ENCODE data around the gene SNCG.
"Not testable (repeated sequence)": the region's sequence is repeated elsewhere in the genome, so short reads cannot be mapped to it uniquely, and the experiment has no call there.

Gene SNCG

DNA sequence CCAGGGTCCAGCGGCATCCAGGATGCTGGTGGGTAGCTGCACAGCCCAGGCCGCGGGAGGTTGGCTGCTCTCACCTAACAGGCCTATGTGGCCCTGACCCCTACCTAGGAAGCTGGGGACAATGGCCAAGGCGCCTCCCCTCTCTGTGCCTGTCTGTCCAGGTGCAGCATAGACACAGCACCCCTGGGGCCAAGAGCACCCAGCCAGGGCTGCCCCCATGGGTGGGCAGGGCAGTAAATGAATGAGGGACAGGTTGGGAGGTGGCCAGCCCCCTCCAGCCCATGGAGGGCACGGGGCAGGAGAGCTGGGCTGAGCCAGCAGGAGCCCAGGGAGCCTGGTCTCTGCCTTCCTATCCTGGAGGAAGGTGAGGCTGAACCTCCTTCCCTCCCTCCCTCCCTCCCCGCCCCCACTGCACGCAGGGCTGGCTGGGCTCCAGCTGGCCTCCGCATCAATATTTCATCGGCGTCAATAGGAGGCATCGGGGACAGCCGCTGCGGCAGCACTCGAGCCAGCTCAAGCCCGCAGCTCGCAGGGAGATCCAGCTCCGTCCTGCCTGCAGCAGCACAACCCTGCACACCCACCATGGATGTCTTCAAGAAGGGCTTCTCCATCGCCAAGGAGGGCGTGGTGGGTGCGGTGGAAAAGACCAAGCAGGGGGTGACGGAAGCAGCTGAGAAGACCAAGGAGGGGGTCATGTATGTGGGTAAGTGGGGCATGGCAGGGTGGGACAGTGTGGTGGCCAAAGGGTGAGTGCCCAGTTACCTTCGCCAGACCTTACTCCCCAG is at the start of gene SNCG:
SNCG (plus strand) TSS at position 484 of the 785 bp plus-strand sequence; CDS start at position 583, 99 bp downstream.
- H2AFZ ChIP-seq (ENCODE audit: low read depth, low read length) = no peak within 1 kb of the TSS
- no peaks in the 10 kb centered on the region for H3K9me3 ChIP-seq (ENCODE audit: low read length)
- H3K27me3 ChIP-seq (ENCODE audit: insufficient read depth, low read length) = no peaks in the 10 kb centered on the region
- H3K4me3 ChIP-seq (ENCODE audit: low read length) = no peak within 1 kb of the TSS
- H3K36me3 ChIP-seq (ENCODE audit: insufficient read depth, low read length) = no peaks in the 10 kb centered on the region
- H3K4me1 ChIP-seq (ENCODE audit: insufficient read depth, low read length) = peaks cover 32% of the 10 kb centered on the region

DNA sequence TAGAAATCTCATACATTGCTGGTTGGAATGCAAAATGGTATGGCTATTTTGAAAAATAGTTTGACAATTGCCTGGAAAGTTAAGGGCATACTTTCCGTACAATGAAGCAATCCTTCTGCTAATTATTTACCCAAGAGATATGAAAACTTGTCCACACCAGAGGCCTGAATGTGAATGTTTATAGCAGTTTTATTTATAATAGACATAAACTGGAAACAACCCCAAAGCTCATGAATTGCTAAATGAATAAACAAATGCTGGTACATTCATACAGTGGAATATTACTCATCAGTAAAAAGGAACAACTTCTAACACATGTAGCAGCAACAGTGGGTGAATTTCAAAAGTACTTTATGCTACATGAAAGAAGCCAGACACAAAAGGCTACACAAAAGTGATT is 43.7 kb upstream of the SNCG start:
- Histone ChIP-seq H3K4me1 (ENCODE audit: insufficient read depth, low read length) (no peaks in the 10 kb centered on the region), H2AFZ (ENCODE audit: low read depth, low read length) (no peak overlapping the region), H3K9me3 (ENCODE audit: low read length) (no peaks in the 10 kb centered on the region), H3K4me3 (ENCODE audit: low read length) (no peak overlapping the region), H3K36me3 (ENCODE audit: insufficient read depth, low read length) (peaks cover 60% of the 10 kb centered on the region), H3K27me3 (ENCODE audit: insufficient read depth, low read length) (no peaks in the 10 kb centered on the region)

GRCh38 chr10:86918022-86918471 is 40.4 kb upstream of the SNCG start:
- Histone ChIP-seq H3K36me3 (ENCODE audit: insufficient read depth, low read length) (peaks cover 82% of the 10 kb centered on the region), H3K4me1 (ENCODE audit: insufficient read depth, low read length) (no peaks in the 10 kb centered on the region)

DNA sequence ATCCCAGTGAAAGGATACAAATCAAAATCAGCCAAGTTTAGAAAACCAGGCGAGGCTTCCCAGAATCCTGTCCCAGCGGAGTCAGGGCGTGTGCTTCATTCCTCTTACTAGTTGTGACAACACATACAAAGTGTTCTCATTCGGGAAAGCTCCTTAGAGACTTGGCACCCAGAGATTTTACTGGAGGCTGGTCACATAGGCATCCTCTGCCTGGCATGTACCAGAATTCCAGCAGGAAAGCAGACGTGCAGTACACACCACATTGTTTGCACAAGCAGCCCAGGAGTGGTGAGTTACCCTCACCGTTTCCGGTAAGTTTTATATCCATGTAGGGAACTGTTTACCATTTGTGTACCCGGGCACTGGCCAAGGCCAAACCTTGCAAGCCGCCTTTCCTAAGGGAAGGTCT is 35.8 kb upstream of the SNCG start:
- Histone ChIP-seq H2AFZ (ENCODE audit: low read depth, low read length) (no peak overlapping the region), H3K4me1 (ENCODE audit: insufficient read depth, low read length) (no peaks in the 10 kb centered on the region), H3K9me3 (ENCODE audit: low read length) (no peaks in the 10 kb centered on the region), H3K4me3 (ENCODE audit: low read length) (no peak overlapping the region), H3K27me3 (ENCODE audit: insufficient read depth, low read length) (no peaks in the 10 kb centered on the region), H3K36me3 (ENCODE audit: insufficient read depth, low read length) (peaks cover 61% of the 10 kb centered on the region)

More at GRCh38 chr10:86918022-86918471, 40.4 kb upstream of the SNCG start:
- H3K9me3 ChIP-seq (ENCODE audit: low read length) = no peaks in the 10 kb centered on the region
- H3K4me3 ChIP-seq (ENCODE audit: low read length) = no peak overlapping the region
- no peak overlapping the region for H2AFZ ChIP-seq (ENCODE audit: low read depth, low read length)
- H3K27me3 ChIP-seq (ENCODE audit: insufficient read depth, low read length) = no peaks in the 10 kb centered on the region

DNA sequence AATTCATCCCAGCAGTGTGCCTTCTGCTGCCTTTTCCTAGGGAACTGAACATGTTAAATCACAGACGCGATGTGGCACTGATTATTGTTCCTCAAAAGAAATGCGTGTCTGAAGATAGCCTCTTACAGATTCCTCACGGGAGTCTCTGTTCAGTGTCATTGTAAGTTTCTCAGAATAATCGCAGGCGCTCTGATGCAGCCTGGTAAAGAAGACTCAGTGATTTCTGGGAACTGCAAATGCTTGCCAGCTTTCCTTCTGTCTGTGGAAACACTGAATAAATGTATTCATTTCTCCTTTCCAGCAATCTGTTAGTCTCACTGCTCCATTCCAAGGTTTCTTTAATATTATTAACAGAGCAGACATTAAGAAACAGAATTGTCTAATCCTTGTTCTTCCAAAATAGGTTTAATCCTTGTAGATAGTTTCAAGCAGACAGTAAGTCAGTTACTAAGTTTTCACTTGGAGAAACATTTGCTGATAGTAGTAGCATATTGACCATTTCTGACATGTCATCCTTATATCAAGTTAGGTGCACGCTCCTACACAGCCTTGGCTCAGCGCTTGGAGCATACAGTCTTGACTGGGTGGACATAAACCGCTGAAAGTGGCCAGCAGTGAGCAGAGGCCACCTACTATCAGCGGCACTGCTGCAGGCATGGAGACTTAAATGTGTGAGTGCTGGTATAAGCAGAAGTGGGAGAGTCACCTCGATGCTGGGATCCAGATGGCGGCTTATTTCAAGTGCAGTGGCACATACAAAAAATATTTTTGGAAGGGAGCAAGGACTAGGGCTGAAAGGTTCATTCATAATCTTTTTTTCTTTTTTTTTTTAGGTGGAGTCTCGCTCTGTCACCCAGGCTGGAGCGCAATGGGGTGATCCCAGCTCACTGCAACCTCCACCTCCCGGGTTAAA is 28.7 kb upstream of the SNCG start:
- Histone ChIP-seq H3K36me3 (ENCODE audit: insufficient read depth, low read length) (peaks cover 22% of the 10 kb centered on the region), H3K27me3 (ENCODE audit: insufficient read depth, low read length) (no peaks in the 10 kb centered on the region), H3K4me3 (ENCODE audit: low read length) (no peak overlapping the region), H2AFZ (ENCODE audit: low read depth, low read length) (no peak overlapping the region), H3K9me3 (ENCODE audit: low read length) (no peaks in the 10 kb centered on the region), H3K4me1 (ENCODE audit: insufficient read depth, low read length) (peaks cover 2% of the 10 kb centered on the region)

DNA sequence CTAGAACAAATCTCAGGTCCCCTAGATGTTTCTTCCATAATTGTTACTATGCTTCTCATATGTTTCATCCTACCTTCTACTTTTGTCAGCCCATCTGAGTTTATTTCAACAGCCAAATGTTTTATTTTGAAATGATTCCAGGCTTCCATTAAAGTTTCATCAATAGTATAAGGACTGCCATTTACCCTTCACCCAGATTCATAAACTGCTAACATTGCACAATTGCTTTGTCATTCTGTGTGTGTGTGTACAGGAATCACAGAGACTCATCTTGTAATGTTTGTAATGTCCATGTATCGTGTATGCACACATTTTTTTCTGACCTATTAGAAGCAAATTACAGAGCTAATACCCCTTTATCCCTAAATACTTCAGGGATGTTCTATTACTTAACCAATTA is 26.5 kb upstream of the SNCG start:
- peaks cover 2% of the 10 kb centered on the region for H3K4me1 ChIP-seq (ENCODE audit: insufficient read depth, low read length)

GRCh38 chr10:86932674-86933073 is 25.7 kb upstream of the SNCG start:
- Histone ChIP-seq H3K9me3 (ENCODE audit: low read length) (no peaks in the 10 kb centered on the region), H3K36me3 (ENCODE audit: insufficient read depth, low read length) (peaks cover 10% of the 10 kb centered on the region), H3K4me3 (ENCODE audit: low read length) (no peak overlapping the region)

More for the DNA sequence above, 26.5 kb upstream of the SNCG start:
- Histone ChIP-seq H3K4me3 (ENCODE audit: low read length) (no peak overlapping the region), H3K36me3 (ENCODE audit: insufficient read depth, low read length) (peaks cover 15% of the 10 kb centered on the region), H2AFZ (ENCODE audit: low read depth, low read length) (no peak overlapping the region), H3K9me3 (ENCODE audit: low read length) (no peaks in the 10 kb centered on the region), H3K27me3 (ENCODE audit: insufficient read depth, low read length) (no peaks in the 10 kb centered on the region)

GRCh38 chr10:86934162-86934711 is 24.2 kb upstream of the SNCG start:
- not testable (repeated sequence) for H3K36me3 ChIP-seq (ENCODE audit: insufficient read depth, low read length); H3K4me1 ChIP-seq (ENCODE audit: insufficient read depth, low read length); H3K27me3 ChIP-seq (ENCODE audit: insufficient read depth, low read length); H3K4me3 ChIP-seq (ENCODE audit: low read length); H3K9me3 ChIP-seq (ENCODE audit: low read length); H2AFZ ChIP-seq (ENCODE audit: low read depth, low read length)

More at GRCh38 chr10:86932674-86933073, 25.7 kb upstream of the SNCG start:
- Histone ChIP-seq H3K4me1 (ENCODE audit: insufficient read depth, low read length) (peaks cover 2% of the 10 kb centered on the region), H2AFZ (ENCODE audit: low read depth, low read length) (no peak overlapping the region), H3K27me3 (ENCODE audit: insufficient read depth, low read length) (no peaks in the 10 kb centered on the region)

GRCh38 chr10:86936661-86937501 is 21.5 kb upstream of the SNCG start:
- H3K36me3 ChIP-seq (ENCODE audit: insufficient read depth, low read length) = no peaks in the 10 kb centered on the region
- H3K9me3 ChIP-seq (ENCODE audit: low read length) = no peaks in the 10 kb centered on the region
- H3K4me1 ChIP-seq (ENCODE audit: insufficient read depth, low read length) = peaks cover 2% of the 10 kb centered on the region
- H3K4me3 ChIP-seq (ENCODE audit: low read length) = no peak overlapping the region
- H3K27me3 ChIP-seq (ENCODE audit: insufficient read depth, low read length) = no peaks in the 10 kb centered on the region
- H2AFZ ChIP-seq (ENCODE audit: low read depth, low read length) = no peak overlapping the region

GRCh38 chr10:86937502-86938154 is 20.8 kb upstream of the SNCG start:
- no peaks in the 10 kb centered on the region for H3K9me3 ChIP-seq (ENCODE audit: low read length)
- no peak overlapping the region for H2AFZ ChIP-seq (ENCODE audit: low read depth, low read length)
- H3K36me3 ChIP-seq (ENCODE audit: insufficient read depth, low read length) = no peaks in the 10 kb centered on the region
- no peaks in the 10 kb centered on the region for H3K27me3 ChIP-seq (ENCODE audit: insufficient read depth, low read length)
- H3K4me1 ChIP-seq (ENCODE audit: insufficient read depth, low read length) = peaks cover 2% of the 10 kb centered on the region
- no peak overlapping the region for H3K4me3 ChIP-seq (ENCODE audit: low read length)

DNA sequence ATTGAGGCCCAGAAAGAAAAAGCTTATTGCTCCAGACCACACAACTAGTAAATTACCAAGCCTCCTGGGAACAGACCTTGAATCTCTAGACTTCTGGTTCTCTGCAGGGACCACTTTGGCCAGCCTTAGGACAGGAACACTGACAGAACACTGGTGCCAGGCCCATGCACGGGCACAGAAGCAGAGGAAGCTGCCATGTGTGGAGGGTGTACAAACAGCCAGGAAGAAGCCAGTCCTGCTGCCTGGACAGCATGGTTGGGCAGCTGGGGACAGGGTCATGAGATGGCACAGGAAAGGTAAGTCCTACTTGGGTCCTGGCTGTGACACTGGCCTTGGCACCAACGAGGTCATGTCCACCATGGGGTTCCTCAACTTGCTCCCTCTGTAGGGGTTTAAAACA is 20.1 kb upstream of the SNCG start:
- Histone ChIP-seq H2AFZ (ENCODE audit: low read depth, low read length) (no peak overlapping the region), H3K4me1 (ENCODE audit: insufficient read depth, low read length) (peaks cover 2% of the 10 kb centered on the region), H3K36me3 (ENCODE audit: insufficient read depth, low read length) (no peaks in the 10 kb centered on the region), H3K9me3 (ENCODE audit: low read length) (no peaks in the 10 kb centered on the region), H3K27me3 (ENCODE audit: insufficient read depth, low read length) (no peaks in the 10 kb centered on the region), H3K4me3 (ENCODE audit: low read length) (no peak overlapping the region)

DNA sequence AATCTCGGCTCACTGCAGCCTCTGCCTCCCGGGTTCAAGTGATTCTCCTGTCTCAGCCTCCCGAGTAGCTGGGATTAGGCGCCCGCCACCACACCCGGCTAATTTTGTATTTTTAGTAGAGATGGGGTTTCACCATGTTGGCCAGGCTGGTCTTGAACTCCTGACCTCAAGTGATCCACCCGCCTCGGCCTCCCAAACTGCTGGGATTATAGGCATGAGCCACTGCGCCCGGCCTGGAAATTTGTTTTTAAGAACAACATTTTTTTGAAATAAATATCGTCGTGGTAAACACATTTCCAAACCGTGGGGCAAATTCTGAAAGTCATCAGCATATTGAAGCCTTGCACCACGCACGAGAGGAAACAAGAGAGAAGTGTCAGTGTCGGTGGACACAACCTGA is 18.3 kb upstream of the SNCG start:
- not testable (repeated sequence) for H3K4me1 ChIP-seq (ENCODE audit: insufficient read depth, low read length); H3K27me3 ChIP-seq (ENCODE audit: insufficient read depth, low read length); H3K36me3 ChIP-seq (ENCODE audit: insufficient read depth, low read length); H2AFZ ChIP-seq (ENCODE audit: low read depth, low read length); H3K9me3 ChIP-seq (ENCODE audit: low read length); H3K4me3 ChIP-seq (ENCODE audit: low read length)

Data from neuron (in vitro differentiated cells).